ENCODE results near the gene AGRP.

Gene AGRP

GRCh38 chr16:67528222-67528869 is 45.0 kb upstream of the AGRP start, which contains the start of gene RIPOR1:
RIPOR1 (plus strand) TSS chr16:67528829; CDS start chr16:67538447, 9,618 bp downstream.
- Mint-ChIP-seq H3K36me3 (ENCODE audit: low read depth) (peaks cover 5% of the 10 kb centered on the region), H3K27me3 (ENCODE audit: low read depth, poor library complexity) (peaks cover 71% of the 10 kb centered on the region), H3K4me3 (peak within 1 kb of the TSS; percentile 92), H3K4me1 (peaks cover 46% of the 10 kb centered on the region), H3K27ac (peak within 1 kb of the TSS; percentile 67), H3K9me3 (no peaks in the 10 kb centered on the region)
- peak; percentile 76 for DNase-seq
- TF ChIP-seq CTCF (IDR thresholded peaks at IDR 0.05): no peak

GRCh38 chr16:67526149-67526791 is 42.9 kb upstream of the AGRP start:
- no peak for TF ChIP-seq CTCF (IDR thresholded peaks at IDR 0.05)
- Mint-ChIP-seq H3K36me3 (ENCODE audit: low read depth) (no peaks in the 10 kb centered on the region), H3K4me1 (peaks cover 40% of the 10 kb centered on the region), H3K4me3 (no peak overlapping the region), H3K27me3 (ENCODE audit: low read depth, poor library complexity) (peaks cover 61% of the 10 kb centered on the region), H3K9me3 (no peaks in the 10 kb centered on the region), H3K27ac (peak overlapping the region; percentile 33)
- DNase-seq: no peak

GRCh38 chr16:67525176-67525860 is 42.0 kb upstream of the AGRP start:
- TF ChIP-seq CTCF (IDR thresholded peaks at IDR 0.05): no peak
- H3K9me3 Mint-ChIP-seq: no peaks in the 10 kb centered on the region
- H3K36me3 Mint-ChIP-seq (ENCODE audit: low read depth): no peaks in the 10 kb centered on the region
- peaks cover 34% of the 10 kb centered on the region for H3K4me1 Mint-ChIP-seq
- H3K4me3 Mint-ChIP-seq: no peak overlapping the region
- DNase-seq: no peak
- peaks cover 61% of the 10 kb centered on the region for H3K27me3 Mint-ChIP-seq (ENCODE audit: low read depth, poor library complexity)
- H3K27ac Mint-ChIP-seq: no peak overlapping the region

GRCh38 chr16:67521095-67521804 is 37.9 kb upstream of the AGRP start:
- DNase-seq: peak; percentile 98
- Mint-ChIP-seq H3K9me3 (no peaks in the 10 kb centered on the region), H3K4me3 (peak overlapping the region; percentile 83), H3K27ac (peak overlapping the region; percentile 100), H3K27me3 (ENCODE audit: low read depth, poor library complexity) (peaks cover 80% of the 10 kb centered on the region), H3K36me3 (ENCODE audit: low read depth) (no peaks in the 10 kb centered on the region), H3K4me1 (peaks cover 19% of the 10 kb centered on the region)
- peak; percentile 68 for TF ChIP-seq CTCF (IDR thresholded peaks at IDR 0.05)

GRCh38 chr16:67519242-67519641 is 35.9 kb upstream of the AGRP start:
- TF ChIP-seq CTCF (IDR thresholded peaks at IDR 0.05): no peak
- Mint-ChIP-seq H3K36me3 (ENCODE audit: low read depth) (no peaks in the 10 kb centered on the region), H3K4me3 (no peak overlapping the region), H3K9me3 (no peaks in the 10 kb centered on the region), H3K4me1 (peaks cover 19% of the 10 kb centered on the region), H3K27ac (no peak overlapping the region), H3K27me3 (ENCODE audit: low read depth, poor library complexity) (peaks cover 71% of the 10 kb centered on the region)
- DNase-seq: no peak

All from nephron progenitor cell (in vitro differentiated cells).